SK-N-SH (cell line): ENCODE results near the gene NEK10.

Experiments
- EP300 ChIP-seq, 2 experiments: IDR thresholded peaks; 2 replicates each; pipeline versions ENCODE4 v1.4.0 to v1.6.1; 2012; ENCODE audit warnings: borderline replicate concordance in 1 of 2, low read depth in 1 of 2, low read length in 1 of 2
- GATA2 ChIP-seq: sonication (generic); formaldehyde crosslinking; IDR thresholded peaks from 2 replicates; pipeline ENCODE4 v1.5.0; 2020; ENCODE audit warnings: mild to moderate bottlenecking, missing genetic modification reagents
- RCOR1 ChIP-seq: fragments of 150-350 bp; IDR thresholded peaks from 2 replicates; pipeline ENCODE4 v1.6.1; 2017; ENCODE audit warnings: antibody characterized with exemption, low read length
- TAF1 ChIP-seq: IDR thresholded peaks from 2 replicates; pipeline ENCODE4 v1.6.1; 2012; ENCODE audit warnings: low read depth, mild to moderate bottlenecking, low read length, moderate library complexity, borderline replicate concordance

- no peak for TF ChIP-seq GATA2 (CRISPR knock-in tag)
- no peak for TF ChIP-seq TAF1
- peak in 1 of 2 experiments; percentile 85; a peak in 1 of 4 replicates for TF ChIP-seq EP300 (IDR thresholded peaks at IDR 0.05; ENCODE audit: borderline replicate concordance in 1 of 2, low read depth in 1 of 2, low read length in 1 of 2)
- no peak for TF ChIP-seq RCOR1
Measured at GRCh38 chr3:27311400-27311799, 57.8 kb downstream of the NEK10 start.
